Trophoblast cell (in vitro differentiated cells and primary cell): ENCODE data around the gene MYLK.
A peak's percentile ranks its signal among the peaks of the same experiment; 100 is the strongest.

Experiments used
- DNase-seq, 2 donors: peaks; one replicate each; pipeline ENCODE4 v3.0.0-alpha.2; 2016
- H2AFZ ChIP-seq: 2 replicates; pipeline ENCODE4 v1.6.1; 2013; ENCODE audit warnings: low read length, moderate library complexity, mild to moderate bottlenecking; ENCODE audit not compliant: insufficient read depth, poor library complexity
- H2AK5ac ChIP-seq: 2 replicates; pipeline ENCODE4 v1.6.1; 2013; ENCODE audit warnings: mild to moderate bottlenecking, low read length
- H2BK120ac ChIP-seq: 2 replicates; pipeline ENCODE4 v1.6.1; 2013; ENCODE audit warnings: low read length, mild to moderate bottlenecking, moderate library complexity; ENCODE audit not compliant: insufficient read depth, poor library complexity
- H2BK12ac ChIP-seq: 2 replicates; pipeline ENCODE4 v1.6.1; 2013; ENCODE audit warnings: mild to moderate bottlenecking, low read length, moderate library complexity
- H2BK5ac ChIP-seq: 2 replicates; pipeline ENCODE4 v1.6.1; 2013; ENCODE audit warnings: low read length, low read depth, moderate library complexity, mild to moderate bottlenecking; ENCODE audit not compliant: poor library complexity
- H3K14ac ChIP-seq: 2 replicates; pipeline ENCODE4 v1.6.1; 2013; ENCODE audit warnings: mild to moderate bottlenecking, low read length
- H3K18ac ChIP-seq: 2 replicates; pipeline ENCODE4 v1.6.1; 2013; ENCODE audit warnings: mild to moderate bottlenecking, low read length
- H3K23ac ChIP-seq: 2 replicates; pipeline ENCODE4 v1.6.1; 2013; ENCODE audit warnings: low read length
- H3K27ac ChIP-seq: 2 replicates; pipeline ENCODE4 v1.5.1; 2013; ENCODE audit warnings: low read depth, mild to moderate bottlenecking, inconsistent platforms, low read length, moderate library complexity
- H3K27me3 ChIP-seq: 2 replicates; pipeline ENCODE4 v1.6.1; 2013; ENCODE audit warnings: inconsistent platforms, mild to moderate bottlenecking, low read length, moderate library complexity; ENCODE audit not compliant: insufficient read depth
- H3K36me3 ChIP-seq, 2 experiments: 1 replicate in 1 of 2; 2 replicates in 1 of 2; pipeline ENCODE4 v1.6.1; 2013; ENCODE audit warnings: low read length in 2 of 2, mild to moderate bottlenecking in 2 of 2, moderate library complexity in 1 of 2; ENCODE audit not compliant: insufficient read depth in 2 of 2, control insufficient read depth in 1 of 2
- H3K4ac ChIP-seq: 2 replicates; pipeline ENCODE4 v1.6.1; 2013; ENCODE audit warnings: low read depth, mild to moderate bottlenecking, low read length, moderate library complexity
- H3K4me1 ChIP-seq, 2 experiments: 1 replicate in 1 of 2; 2 replicates in 1 of 2; pipeline ENCODE4 v1.6.1; 2013; ENCODE audit warnings: low read length in 2 of 2, mild to moderate bottlenecking in 2 of 2, moderate library complexity in 1 of 2; ENCODE audit not compliant: insufficient read depth in 2 of 2, control insufficient read depth in 1 of 2
- H3K4me2 ChIP-seq: 2 replicates; pipeline ENCODE4 v1.6.1; 2013; ENCODE audit warnings: inconsistent platforms, mild to moderate bottlenecking, low read length, moderate library complexity
- H3K4me3 ChIP-seq: 2 replicates; pipeline ENCODE4 v1.5.1; 2013; ENCODE audit warnings: mild to moderate bottlenecking, low read depth, low read length, inconsistent platforms
- H3K79me1 ChIP-seq: one replicate; pipeline ENCODE4 v1.6.1; 2013; ENCODE audit warnings: low read length
- H3K79me2 ChIP-seq: 2 replicates; pipeline ENCODE4 v1.6.1; 2013; ENCODE audit warnings: low read length, mild to moderate bottlenecking; ENCODE audit not compliant: control insufficient read depth, insufficient read depth, poor library complexity
- H3K9ac ChIP-seq: 2 replicates; pipeline ENCODE4 v1.6.1; 2013; ENCODE audit warnings: mild to moderate bottlenecking, low read length
- H3K9me3 ChIP-seq: 2 replicates; pipeline ENCODE4 v1.6.1; 2013; ENCODE audit warnings: low read depth, mild to moderate bottlenecking, control low read depth, inconsistent platforms, low read length; ENCODE audit not compliant: insufficient read depth
- H4K12ac ChIP-seq: 2 replicates; pipeline ENCODE4 v1.6.1; 2013; ENCODE audit warnings: low read depth, mild to moderate bottlenecking, low read length, moderate library complexity
- H4K8ac ChIP-seq: 2 replicates; pipeline ENCODE4 v1.6.1; 2013; ENCODE audit warnings: low read depth, mild to moderate bottlenecking, low read length, moderate library complexity
- H4K91ac ChIP-seq: one replicate; pipeline ENCODE4 v1.6.1; 2013; ENCODE audit warnings: low read depth, mild to moderate bottlenecking, low read length, moderate library complexity
- WGBS: extraction: QIAGEN DNeasy Blood & Tissue Kit; methylation state at CpG from one replicate; pipeline ENCODE4 v1.1.7; 2013; ENCODE audit warnings: missing lambda C conversion rate; ENCODE audit not compliant: insufficient read length, insufficient coverage; ENCODE audit errors: extremely low coverage; 5-methylcytosine and 5-hydroxymethylcytosine counted together

Gene MYLK

GRCh38 chr3:123640311-123640710, 243.8 kb downstream of the MYLK start:
- Histone ChIP-seq H3K4me3 (no peak overlapping the region), H3K14ac (no peak overlapping the region), H3K4ac (no peak overlapping the region), H3K18ac (peak overlapping the region; percentile 2), H3K27me3 (no peaks in the 10 kb centered on the region), H3K9ac (no peak overlapping the region), H4K91ac (no peak overlapping the region), H3K4me2 (no peak overlapping the region), H3K23ac (no peak overlapping the region), H4K12ac (no peak overlapping the region), H2BK5ac (no peak overlapping the region), H2BK12ac (no peak overlapping the region), H3K9me3 (peaks cover 2% of the 10 kb centered on the region), H3K79me2 (no peaks in the 10 kb centered on the region), H3K36me3 (peaks cover 14 to 21% of the 10 kb centered on the region in 2 experiments), H3K79me1 (peaks cover 12% of the 10 kb centered on the region), H3K4me1 (peaks cover 27 to 44% of the 10 kb centered on the region in 2 experiments), H3K27ac (no peak overlapping the region), H2AK5ac (peak overlapping the region; percentile 42), H4K8ac (no peak overlapping the region), H2BK120ac (no peak overlapping the region), H2AFZ (no peak overlapping the region)
- WGBS = no CpG with 5 or more reads among the region's 15 CpGs
- DNase-seq = no peak

DNA sequence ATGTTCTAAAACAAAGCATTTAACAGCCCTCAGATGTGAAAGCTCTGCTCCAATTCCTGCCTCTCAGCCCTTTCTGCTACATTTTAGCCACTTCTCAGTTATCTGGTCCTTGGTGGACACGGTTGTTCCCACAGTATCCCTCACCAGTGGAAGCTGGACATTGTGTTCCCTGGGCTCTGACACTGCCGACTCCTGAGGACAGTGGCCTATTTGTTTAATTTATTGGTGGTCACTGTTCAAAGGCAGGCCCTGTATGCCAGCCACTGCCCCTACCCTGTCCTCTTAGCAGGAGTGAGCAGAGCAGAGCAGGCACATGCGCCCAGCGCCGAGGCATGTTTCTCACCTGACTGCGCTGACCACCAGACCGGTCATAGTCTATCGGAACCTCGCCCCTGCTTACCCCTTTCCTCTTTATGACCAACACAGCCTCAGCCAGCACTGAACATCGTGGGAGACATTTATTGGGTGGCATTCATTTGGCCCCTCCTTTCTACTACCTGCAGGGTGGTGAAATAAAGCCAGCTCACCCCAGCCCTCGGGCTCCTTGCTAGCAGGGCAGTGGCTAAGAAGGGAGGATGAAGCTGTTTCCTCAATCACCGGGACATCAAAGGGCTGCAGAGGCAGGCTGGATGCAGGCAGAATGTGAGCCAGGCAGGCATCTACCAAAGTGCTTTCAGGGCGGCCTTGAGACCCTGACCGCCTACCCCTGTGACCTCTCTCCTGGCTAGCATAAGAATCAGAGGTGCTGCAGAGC, 245.0 kb downstream of the MYLK start:
- Histone ChIP-seq H3K9ac (no peak overlapping the region), H4K12ac (no peak overlapping the region), H3K4ac (no peak overlapping the region), H3K79me2 (no peaks in the 10 kb centered on the region), H3K23ac (no peak overlapping the region), H3K27me3 (no peaks in the 10 kb centered on the region), H3K4me3 (no peak overlapping the region), H3K4me2 (no peak overlapping the region), H2BK120ac (no peak overlapping the region), H3K27ac (no peak overlapping the region), H3K14ac (no peak overlapping the region), H3K79me1 (peaks cover 12% of the 10 kb centered on the region), H2AK5ac (no peak overlapping the region), H4K91ac (no peak overlapping the region), H4K8ac (no peak overlapping the region), H3K18ac (no peak overlapping the region), H2BK5ac (no peak overlapping the region), H2AFZ (no peak overlapping the region), H2BK12ac (no peak overlapping the region), H3K36me3 (peaks cover 21 to 23% of the 10 kb centered on the region in 2 experiments), H3K4me1 (peaks cover 36 to 50% of the 10 kb centered on the region in 2 experiments), H3K9me3 (peaks cover 2% of the 10 kb centered on the region)
- WGBS = no CpG with 5 or more reads among the region's 14 CpGs
- DNase-seq = no peak

DNA sequence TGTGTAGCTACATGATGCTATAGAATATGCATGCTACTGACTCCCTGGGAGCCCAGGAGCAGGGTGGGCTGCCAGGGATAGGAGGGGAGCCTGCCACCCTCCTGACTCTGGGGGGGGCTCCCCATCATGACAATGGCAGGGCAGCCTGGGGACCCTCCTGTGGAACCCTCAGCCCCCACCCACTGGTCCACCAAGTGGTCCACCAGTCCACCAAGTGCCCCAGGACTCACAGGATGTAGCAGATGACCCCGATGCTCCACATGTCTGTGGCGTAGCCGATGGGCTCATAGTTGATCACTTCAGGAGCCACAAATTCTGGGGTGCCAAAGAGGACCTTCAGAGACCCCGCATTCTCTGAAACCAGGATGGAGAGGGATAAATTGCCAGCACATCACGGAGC, 246.3 kb downstream of the MYLK start:
- no peak overlapping the region for H4K12ac ChIP-seq
- H2BK5ac ChIP-seq = no peak overlapping the region
- H2BK120ac ChIP-seq = no peak overlapping the region
- no peaks in the 10 kb centered on the region for H3K27me3 ChIP-seq
- no peak overlapping the region for H2AK5ac ChIP-seq
- peaks cover 29 to 31% of the 10 kb centered on the region in 2 experiments for H3K36me3 ChIP-seq
- H3K79me2 ChIP-seq = no peaks in the 10 kb centered on the region
- H3K4ac ChIP-seq = no peak overlapping the region
- no peak overlapping the region for H2AFZ ChIP-seq
- no peak overlapping the region for H3K14ac ChIP-seq
- H4K91ac ChIP-seq = peak overlapping the region; percentile 61
- H3K18ac ChIP-seq = no peak overlapping the region
- peaks cover 36 to 50% of the 10 kb centered on the region in 2 experiments for H3K4me1 ChIP-seq
- no peak overlapping the region for H4K8ac ChIP-seq
- H3K9ac ChIP-seq = no peak overlapping the region
- peaks cover 12% of the 10 kb centered on the region for H3K79me1 ChIP-seq
- no peak for DNase-seq
- H3K23ac ChIP-seq = no peak overlapping the region
- no peak overlapping the region for H3K4me3 ChIP-seq
- no peak overlapping the region for H3K4me2 ChIP-seq
- peak overlapping the region; percentile 15 for H2BK12ac ChIP-seq
- H3K27ac ChIP-seq = peak overlapping the region; percentile 49
- WGBS = no CpG with 5 or more reads among the region's 5 CpGs
- peaks cover 2% of the 10 kb centered on the region for H3K9me3 ChIP-seq

DNA sequence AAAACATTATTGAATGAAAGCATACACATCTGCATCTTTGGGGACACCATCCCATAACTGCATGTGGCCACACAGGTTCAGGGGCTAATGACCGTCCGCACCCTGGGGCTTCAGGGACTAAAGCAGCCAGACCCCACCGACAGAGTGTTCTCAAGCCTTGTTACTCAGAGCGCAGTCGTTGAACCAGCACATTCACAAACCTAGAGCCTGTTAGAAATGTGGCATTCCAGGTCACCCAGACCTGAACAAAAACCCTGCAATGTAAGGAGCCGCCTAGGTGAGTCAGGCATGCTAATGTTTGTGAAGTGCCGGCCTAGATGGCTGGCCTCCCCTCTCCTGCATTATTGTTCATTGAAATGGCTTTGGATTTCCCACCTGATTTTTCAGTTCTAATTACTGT, 247.0 kb downstream of the MYLK start:
- H3K36me3 ChIP-seq = peaks cover 29 to 32% of the 10 kb centered on the region in 2 experiments
- no peak overlapping the region for H4K8ac ChIP-seq
- H4K12ac ChIP-seq = no peak overlapping the region
- H2BK5ac ChIP-seq = no peak overlapping the region
- peaks cover 2% of the 10 kb centered on the region for H3K9me3 ChIP-seq
- H4K91ac ChIP-seq = no peak overlapping the region
- DNase-seq = peak; percentile 16 to 49
- no peak overlapping the region for H3K4me3 ChIP-seq
- no peak overlapping the region for H3K14ac ChIP-seq
- no peaks in the 10 kb centered on the region for H3K79me2 ChIP-seq
- H3K9ac ChIP-seq = no peak overlapping the region
- peaks cover 36 to 47% of the 10 kb centered on the region in 2 experiments for H3K4me1 ChIP-seq
- no peak overlapping the region for H3K23ac ChIP-seq
- no peaks in the 10 kb centered on the region for H3K27me3 ChIP-seq
- H2BK12ac ChIP-seq = no peak overlapping the region
- no CpG with 5 or more reads among the region's 7 CpGs for WGBS
- H2AFZ ChIP-seq = no peak overlapping the region
- no peak overlapping the region for H2AK5ac ChIP-seq
- no peak overlapping the region for H2BK120ac ChIP-seq
- H3K27ac ChIP-seq = peak overlapping the region; percentile 81
- H3K4me2 ChIP-seq = no peak overlapping the region
- peaks cover 12% of the 10 kb centered on the region for H3K79me1 ChIP-seq
- H3K4ac ChIP-seq = no peak overlapping the region
- no peak overlapping the region for H3K18ac ChIP-seq
